ENCODE data around the gene SMOC2. TPM values are rescaled to one million over a fixed set of nuclear protein-coding genes. Genes with fewer than 3 reads are reported as not detected.

Gene SMOC2
- total RNA-seq, 4 donors from 2014 or later: 45.8 to 130 (median 84.0) TPM

GRCh38 chr6:168407842-168408241 is 33.1 kb upstream of the SMOC2 start:
- H3K27ac ChIP-seq (replicated peaks in 1 of 4): no peak overlapping the region
- H3K27me3 ChIP-seq: no peaks in the 10 kb centered on the region
- no peak overlapping the region for H3K4me3 ChIP-seq
- no peak for TF ChIP-seq POLR2A (IDR thresholded peaks at IDR 0.05; ENCODE audit: low read depth)
- no peak for TF ChIP-seq EP300 (IDR thresholded peaks at IDR 0.05)
- TF ChIP-seq CTCF (IDR thresholded peaks at IDR 0.05): no peak
- TF ChIP-seq POLR2AphosphoS5 (IDR thresholded peaks at IDR 0.05): no peak
- H3K36me3 ChIP-seq: no peaks in the 10 kb centered on the region
- H3K4me1 ChIP-seq: peaks cover 0 to 13% (median 9%) of the 10 kb centered on the region in 4 donors
- no peak for DNase-seq (ENCODE audit: extremely low spot score)
- WGBS: 84% methylated on average over 8 of the region's 8 CpGs
- H3K9me3 ChIP-seq: no peaks in the 10 kb centered on the region
- intact Hi-C loops (cut with DNase I): no loop called here

- no peaks in the 10 kb centered on the region for H3K36me3 ChIP-seq
- peaks cover 0 to 13% (median 9%) of the 10 kb centered on the region in 4 donors for H3K4me1 ChIP-seq
- intact Hi-C loops (cut with DNase I): no loop called here
- no peaks in the 10 kb centered on the region for H3K9me3 ChIP-seq
- 78% methylated on average over 13 of the region's 13 CpGs for WGBS
- H3K27me3 ChIP-seq: no peaks in the 10 kb centered on the region
- TF ChIP-seq CTCF (IDR thresholded peaks at IDR 0.05) (no peak), POLR2AphosphoS5 (IDR thresholded peaks at IDR 0.05) (no peak), POLR2A (IDR thresholded peaks at IDR 0.05; ENCODE audit: low read depth) (no peak), EP300 (IDR thresholded peaks at IDR 0.05) (no peak)
- no peak overlapping the region for H3K4me3 ChIP-seq
- DNase-seq (ENCODE audit: extremely low spot score): no peak
- no peak overlapping the region for H3K27ac ChIP-seq (replicated peaks in 1 of 4)
Observed at GRCh38 chr6:168408504-168409136, 32.4 kb upstream of the SMOC2 start.

- no peak for TF ChIP-seq EP300 (IDR thresholded peaks at IDR 0.05)
- TF ChIP-seq CTCF (IDR thresholded peaks at IDR 0.05): no peak
- intact Hi-C loops (cut with DNase I): no loop called here
- 90% methylated on average over 8 of the region's 8 CpGs for WGBS
- Histone ChIP-seq H3K4me3 (no peak overlapping the region), H3K27me3 (no peaks in the 10 kb centered on the region), H3K36me3 (no peaks in the 10 kb centered on the region), H3K9me3 (no peaks in the 10 kb centered on the region), H3K27ac (replicated peaks in 1 of 4) (no peak overlapping the region), H3K4me1 (peaks cover 0 to 21% (median 15%) of the 10 kb centered on the region in 4 donors)
- DNase-seq (ENCODE audit: extremely low spot score): no peak
Observed at GRCh38 chr6:168410035-168410434, 30.9 kb upstream of the SMOC2 start.

GRCh38 chr6:168410554-168411011 is 30.4 kb upstream of the SMOC2 start:
- no peak for TF ChIP-seq POLR2AphosphoS5 (IDR thresholded peaks at IDR 0.05)
- TF ChIP-seq POLR2A (IDR thresholded peaks at IDR 0.05; ENCODE audit: low read depth): no peak
- TF ChIP-seq CTCF (IDR thresholded peaks at IDR 0.05): no peak
- no peak for TF ChIP-seq EP300 (IDR thresholded peaks at IDR 0.05)
- peaks cover 0 to 27% (median 20%) of the 10 kb centered on the region in 4 donors for H3K4me1 ChIP-seq
- H3K36me3 ChIP-seq: no peaks in the 10 kb centered on the region
- H3K9me3 ChIP-seq: no peaks in the 10 kb centered on the region
- no peak overlapping the region for H3K27ac ChIP-seq (replicated peaks in 1 of 4)
- intact Hi-C loops (cut with DNase I): no loop called here
- 92% methylated on average over 15 of the region's 19 CpGs for WGBS
- no peak for DNase-seq (ENCODE audit: extremely low spot score)
- H3K27me3 ChIP-seq: no peaks in the 10 kb centered on the region
- no peak overlapping the region for H3K4me3 ChIP-seq

- no peak for DNase-seq (ENCODE audit: extremely low spot score)
- Histone ChIP-seq H3K27ac (replicated peaks in 1 of 4) (no peak overlapping the region), H3K27me3 (no peaks in the 10 kb centered on the region), H3K4me3 (no peak overlapping the region), H3K36me3 (no peaks in the 10 kb centered on the region), H3K9me3 (no peaks in the 10 kb centered on the region), H3K4me1 (peaks cover 0 to 28% (median 23%) of the 10 kb centered on the region in 4 donors)
- intact Hi-C loops (cut with DNase I): no loop called here
- TF ChIP-seq CTCF (IDR thresholded peaks at IDR 0.05) (no peak), POLR2A (IDR thresholded peaks at IDR 0.05; ENCODE audit: low read depth) (no peak), EP300 (IDR thresholded peaks at IDR 0.05) (no peak), POLR2AphosphoS5 (IDR thresholded peaks at IDR 0.05) (no peak)
- 91% methylated on average over 20 of the region's 21 CpGs for WGBS
Observed at GRCh38 chr6:168411130-168411529, 29.9 kb upstream of the SMOC2 start.
